DMS153 (cell line): ENCODE data around the gene AMY1C.
"Not testable (repeated sequence)": the region's sequence is repeated elsewhere in the genome, so short reads cannot be mapped to it uniquely, and the experiment has no call there.

Experiments
- DNase-seq: peaks from one replicate; lab custom pipeline; 2025; lab: John Stamatoyannopoulos, UW

Gene AMY1C

GRCh38 chr1:103749598-103749997 lies at the start of gene AMY1C:
TSS of gene AMY1C (plus strand) at chr1:103749898. CDS start at chr1:103750470, 572 bp downstream.
- not testable (repeated sequence) for DNase-seq

- DNase-seq, result not testable (repeated sequence)
Observed at GRCh38 chr1:103700669-103701068, 49.0 kb upstream of the AMY1C start.

DNA sequence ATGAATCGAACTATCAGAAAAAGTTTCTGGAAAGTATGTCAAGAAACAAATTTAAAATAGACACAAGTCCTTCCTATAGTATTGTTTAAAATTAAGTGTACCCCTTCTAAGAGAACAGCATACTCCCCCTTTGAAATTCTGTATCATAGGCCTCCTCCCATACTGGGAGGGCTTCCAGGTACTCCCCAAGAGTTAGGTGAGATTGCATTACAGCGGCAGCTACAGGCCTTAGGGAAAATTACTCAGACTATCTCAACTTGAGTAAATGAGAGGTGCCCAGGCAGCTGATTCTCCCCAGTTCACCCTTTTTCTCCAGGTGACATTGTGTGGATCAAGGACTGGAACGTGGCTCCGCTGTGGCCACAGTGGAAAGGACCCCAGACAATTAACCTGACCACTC lies 48.4 kb upstream of the AMY1C start:
- not testable (repeated sequence) for DNase-seq

DNA sequence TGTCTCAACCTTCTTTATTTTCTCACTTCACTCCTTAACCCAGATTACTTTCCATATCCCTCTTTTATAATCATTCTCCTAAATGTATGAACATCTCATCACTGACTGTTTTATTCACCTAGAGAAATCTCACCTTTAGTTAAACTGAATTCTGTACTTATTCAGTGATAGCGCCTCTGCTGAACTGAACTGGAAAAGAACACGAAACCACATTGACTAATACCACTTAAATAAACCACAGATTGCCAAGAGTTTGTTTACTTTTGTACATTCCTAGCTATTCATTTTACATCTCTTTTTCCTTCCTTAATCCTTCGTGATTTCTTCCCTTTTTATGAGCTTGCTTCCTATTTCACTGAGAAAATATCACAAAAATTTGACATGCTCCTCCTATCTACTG lies 42.0 kb upstream of the AMY1C start:
- DNase-seq, result not testable (repeated sequence)

DNA sequence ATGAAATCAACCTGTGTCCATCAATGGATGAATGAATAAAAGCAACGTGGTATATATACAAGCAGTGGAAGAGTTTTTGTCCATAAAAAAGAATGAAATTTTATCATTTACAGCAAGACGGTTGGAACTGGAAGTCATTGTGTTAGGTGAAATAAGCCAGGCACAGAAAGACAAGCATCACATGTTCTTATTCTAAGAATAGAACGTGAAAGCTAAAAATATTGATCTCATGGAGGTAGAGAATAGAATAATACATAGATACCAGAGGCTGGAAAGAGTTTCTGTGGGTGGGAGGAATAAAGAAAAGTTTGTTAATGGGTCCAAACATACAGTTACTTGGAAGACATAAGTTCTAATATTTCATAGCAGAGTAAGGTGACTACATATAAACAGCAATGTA lies 39.3 kb upstream of the AMY1C start:
- not testable (repeated sequence) for DNase-seq

GRCh38 chr1:103717404-103717803 lies 32.3 kb upstream of the AMY1C start:
- not testable (repeated sequence) for DNase-seq

- not testable (repeated sequence) for DNase-seq
Observed at GRCh38 chr1:103721473-103721872, 28.2 kb upstream of the AMY1C start.

DNA sequence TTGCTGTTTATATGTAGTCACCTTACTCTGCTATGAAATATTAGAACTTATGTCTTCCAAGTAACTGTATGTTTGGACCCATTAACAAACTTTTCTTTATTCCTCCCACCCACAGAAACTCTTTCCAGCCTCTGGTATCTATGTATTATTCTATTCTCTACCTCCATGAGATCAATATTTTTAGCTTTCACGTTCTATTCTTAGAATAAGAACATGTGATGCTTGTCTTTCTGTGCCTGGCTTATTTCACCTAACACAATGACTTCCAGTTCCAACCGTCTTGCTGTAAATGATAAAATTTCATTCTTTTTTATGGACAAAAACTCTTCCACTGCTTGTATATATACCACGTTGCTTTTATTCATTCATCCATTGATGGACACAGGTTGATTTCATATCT lies 14.4 kb upstream of the AMY1C start:
- not testable (repeated sequence) for DNase-seq

DNA sequence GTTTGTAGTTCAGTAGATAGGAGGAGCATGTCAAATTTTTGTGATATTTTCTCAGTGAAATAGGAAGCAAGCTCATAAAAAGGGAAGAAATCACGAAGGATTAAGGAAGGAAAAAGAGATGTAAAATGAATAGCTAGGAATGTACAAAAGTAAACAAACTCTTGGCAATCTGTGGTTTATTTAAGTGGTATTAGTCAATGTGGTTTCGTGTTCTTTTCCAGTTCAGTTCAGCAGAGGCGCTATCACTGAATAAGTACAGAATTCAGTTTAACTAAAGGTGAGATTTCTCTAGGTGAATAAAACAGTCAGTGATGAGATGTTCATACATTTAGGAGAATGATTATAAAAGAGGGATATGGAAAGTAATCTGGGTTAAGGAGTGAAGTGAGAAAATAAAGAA lies 11.7 kb upstream of the AMY1C start:
- not testable (repeated sequence) for DNase-seq

DNA sequence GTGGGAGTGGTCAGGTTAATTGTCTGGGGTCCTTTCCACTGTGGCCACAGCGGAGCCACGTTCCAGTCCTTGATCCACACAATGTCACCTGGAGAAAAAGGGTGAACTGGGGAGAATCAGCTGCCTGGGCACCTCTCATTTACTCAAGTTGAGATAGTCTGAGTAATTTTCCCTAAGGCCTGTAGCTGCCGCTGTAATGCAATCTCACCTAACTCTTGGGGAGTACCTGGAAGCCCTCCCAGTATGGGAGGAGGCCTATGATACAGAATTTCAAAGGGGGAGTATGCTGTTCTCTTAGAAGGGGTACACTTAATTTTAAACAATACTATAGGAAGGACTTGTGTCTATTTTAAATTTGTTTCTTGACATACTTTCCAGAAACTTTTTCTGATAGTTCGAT lies 5.2 kb upstream of the AMY1C start:
- not testable (repeated sequence) for DNase-seq

DNA sequence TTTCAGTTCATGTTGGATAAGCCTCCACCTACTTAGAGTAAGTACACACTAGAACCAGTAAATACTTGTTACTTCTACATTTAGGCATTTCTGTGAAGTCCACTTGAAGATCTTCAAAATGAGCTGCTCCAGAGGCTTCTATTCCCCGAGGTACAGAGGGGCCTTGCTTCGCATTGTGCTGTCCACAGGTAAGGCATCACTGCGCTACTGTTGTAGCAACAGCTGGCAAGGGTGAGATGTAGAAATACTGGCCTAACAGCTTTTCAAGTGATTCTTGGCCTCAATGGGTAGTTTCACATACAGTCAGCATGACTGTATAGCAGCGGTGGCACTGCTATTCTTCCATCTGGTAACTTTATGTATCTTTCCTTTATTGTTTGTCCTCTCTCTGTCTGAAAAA lies 4.7 kb upstream of the AMY1C start:
- not testable (repeated sequence) for DNase-seq

- not testable (repeated sequence) for DNase-seq
Observed at GRCh38 chr1:103748273-103748672, 1.4 kb upstream of the AMY1C start.

DNA sequence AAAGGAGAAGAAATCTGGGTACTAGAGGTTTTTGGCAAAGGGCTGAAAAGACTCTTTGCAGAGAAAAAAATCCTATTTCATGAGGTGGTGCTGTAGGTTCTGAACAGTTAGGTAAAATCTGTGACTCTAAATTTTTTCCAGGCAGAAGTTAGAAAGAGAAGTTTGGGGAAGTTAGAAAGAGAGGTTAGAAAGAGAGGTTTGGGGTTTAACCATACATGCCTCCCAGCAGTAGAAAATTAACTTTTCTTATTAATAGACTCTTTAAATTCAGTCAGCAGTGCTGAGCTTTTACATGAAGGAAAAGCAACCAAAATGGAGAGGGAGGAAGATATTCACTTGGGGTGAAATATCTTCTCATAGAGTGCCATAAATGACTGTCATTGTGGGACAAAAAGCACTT lies 12.2 kb downstream of the AMY1C start:
- no peak for DNase-seq

GRCh38 chr1:103779932-103780331 lies 30.2 kb downstream of the AMY1C start:
- DNase-seq, result no peak

GRCh38 chr1:103783944-103784377 lies 34.3 kb downstream of the AMY1C start:
- DNase-seq, result no peak

DNA sequence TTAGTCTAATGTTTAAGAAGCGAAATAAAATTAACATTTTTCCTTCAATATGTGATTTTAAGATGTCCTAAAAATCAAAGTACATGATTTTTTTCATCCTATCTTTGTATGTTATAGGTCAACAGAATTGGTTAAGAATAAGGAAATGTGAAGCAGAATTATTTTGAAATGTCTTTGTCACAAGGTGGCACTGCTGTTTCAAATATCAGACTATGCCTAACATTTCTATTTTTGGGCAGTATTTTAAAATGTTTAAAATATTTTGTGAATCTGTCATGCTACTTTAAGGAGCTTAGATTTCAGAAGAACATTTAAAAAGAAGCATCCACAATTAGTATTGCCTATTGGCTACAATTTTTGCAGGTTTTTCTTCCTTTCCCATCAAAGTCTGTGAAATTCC lies 38.7 kb downstream of the AMY1C start:
- peak; percentile 3 for DNase-seq

DNA sequence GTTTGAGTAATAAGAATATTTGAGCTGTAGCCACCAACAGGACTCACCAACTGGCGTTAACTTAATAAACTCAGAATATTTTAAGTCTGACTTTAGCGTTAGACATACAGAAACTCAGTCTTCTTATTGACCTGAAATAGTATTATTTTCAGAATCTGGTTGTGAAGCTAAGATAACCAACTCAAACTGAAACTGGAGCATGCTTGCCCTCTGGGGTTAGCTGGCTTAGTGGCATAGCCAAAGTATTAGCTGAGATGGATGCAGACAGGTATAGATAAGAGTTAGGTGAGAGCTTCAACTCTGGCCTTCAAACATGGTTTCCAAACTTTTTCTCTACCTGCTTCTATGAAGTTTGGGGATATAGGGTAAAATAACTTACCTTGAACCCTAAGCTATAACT lies 40.5 kb downstream of the AMY1C start:
- DNase-seq, result no peak
